Activated T-cell treated with anti-CD3 and anti-CD28 coated beads, Interleukin-2, amount 50 U/mL, for 72 hours (primary cell): ENCODE data around the gene TTLL10. TPM values are rescaled to one million over a fixed set of nuclear protein-coding genes. Genes with fewer than 3 reads are reported as not detected.
"Not testable (repeated sequence)": the region's sequence is repeated elsewhere in the genome, so short reads cannot be mapped to it uniquely, and the experiment has no call there.

Experiments used
- ATAC-seq, 2 donors: fragments of 150-1000 bp; cut with Tn5 transposase; replicated peaks in 1 of 2; 2 replicates each; pipeline ENCODE4 v1.10.0; 2021; ENCODE audit warnings: moderate library complexity in 2 of 2, mild to moderate bottlenecking in 1 of 2
- DNase-seq, 2 donors: peaks; one replicate each; pipeline ENCODE4 v3.0.0; 2021 to 2022; ENCODE audit warnings: mixed read lengths in 1 of 2
- H3K27ac Mint-ChIP-seq: one replicate; pipeline ENCODE4 v1.8.0; 2022; ENCODE audit warnings: mild to moderate bottlenecking, moderate library complexity, mixed read lengths
- H3K27me3 Mint-ChIP-seq: one replicate; pipeline ENCODE4 v1.8.0; 2022; ENCODE audit warnings: low read depth, mixed read lengths
- H3K36me3 Mint-ChIP-seq, 2 donors: one replicate each; pipeline ENCODE4 v1.8.0; 2022; ENCODE audit warnings: mixed read lengths in 2 of 2, mild to moderate bottlenecking in 1 of 2; ENCODE audit not compliant: insufficient read depth in 2 of 2
- H3K4me1 Mint-ChIP-seq: one replicate; pipeline ENCODE4 v1.8.0; 2022; ENCODE audit warnings: low read depth, mixed read lengths
- H3K4me3 Mint-ChIP-seq, 2 donors: one replicate each; pipeline ENCODE4 v1.8.0; 2022; ENCODE audit warnings: mild to moderate bottlenecking in 2 of 2, mixed read lengths in 2 of 2, moderate library complexity in 2 of 2
- H3K9me3 Mint-ChIP-seq, 2 donors: one replicate each; pipeline ENCODE4 v1.8.0; 2022; ENCODE audit warnings: mixed read lengths in 2 of 2
- total RNA-seq, 2 donors: library from RNA; stranded (reverse); gene quantifications; one replicate each; pipeline ENCODE4 v1.2.3, GENCODE V29; 2022

Gene TTLL10
- total RNA-seq, 2 donors from 2014 or later: 0.36 TPM; not detected in 1

DNA sequence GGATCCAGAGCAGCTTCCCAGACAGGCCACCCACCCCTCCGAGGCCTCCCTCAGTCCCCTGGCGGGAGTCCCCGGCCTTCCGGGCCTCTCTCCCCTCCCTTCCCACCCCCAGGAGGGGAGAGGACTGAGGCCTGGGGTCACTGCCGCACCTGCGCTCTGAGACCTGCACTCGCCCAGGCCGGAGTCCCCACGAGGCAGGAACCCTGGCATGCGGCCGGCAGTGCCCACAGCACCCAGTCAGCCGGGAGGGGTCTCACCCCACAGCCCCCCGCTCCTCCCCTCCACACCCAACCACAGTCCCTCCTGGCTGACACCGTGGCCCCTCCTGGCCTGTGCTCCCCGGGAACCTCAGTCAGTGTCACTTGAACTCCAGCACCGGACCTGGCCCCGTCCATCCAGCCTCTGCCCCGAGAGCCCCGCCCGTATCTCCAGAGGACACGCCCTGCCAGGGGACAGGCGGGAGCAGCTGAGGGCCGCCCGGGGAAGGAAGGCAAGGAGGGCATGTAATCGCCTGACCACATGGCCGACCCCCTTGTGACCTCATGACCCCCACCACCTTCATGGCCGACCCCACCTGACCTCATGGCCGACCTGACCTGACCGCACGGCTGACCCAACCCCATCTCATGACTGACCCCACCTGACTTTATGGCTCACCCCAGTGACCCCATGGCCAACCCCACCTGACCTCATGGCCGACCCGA, 28.7 kb upstream of the TTLL10 start:
- no peak overlapping the region for H3K27ac Mint-ChIP-seq
- peaks cover 22% of the 10 kb centered on the region for H3K4me1 Mint-ChIP-seq
- H3K9me3 Mint-ChIP-seq: no peaks in the 10 kb centered on the region
- no peaks in the 10 kb centered on the region for H3K36me3 Mint-ChIP-seq
- ATAC-seq: no peak
- no peaks in the 10 kb centered on the region for H3K27me3 Mint-ChIP-seq
- H3K4me3 Mint-ChIP-seq: peak overlapping the region; percentile 71 to 75
- no peak for DNase-seq

DNA sequence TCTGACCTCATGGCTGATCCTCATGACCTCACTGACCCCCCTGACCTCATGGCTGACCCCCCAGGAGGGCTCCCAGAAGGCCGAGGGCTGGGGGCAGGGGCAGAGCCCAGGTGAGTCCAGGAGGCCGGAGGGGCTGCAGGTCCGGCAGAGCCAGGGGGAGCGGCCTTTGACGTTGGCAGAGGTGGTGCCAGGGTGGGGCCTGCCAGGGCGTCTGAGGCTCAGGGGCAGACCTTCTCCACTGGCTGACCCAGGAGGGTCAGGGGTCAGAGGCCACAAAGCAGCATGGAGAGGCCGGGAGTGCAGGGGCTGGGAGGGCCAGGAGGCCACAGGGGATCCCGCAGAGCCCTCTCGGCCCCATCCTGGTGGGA, 28.1 kb upstream of the TTLL10 start:
- Mint-ChIP-seq H3K27me3 (no peaks in the 10 kb centered on the region), H3K9me3 (no peaks in the 10 kb centered on the region), H3K4me1 (peaks cover 22% of the 10 kb centered on the region), H3K27ac (no peak overlapping the region), H3K36me3 (no peaks in the 10 kb centered on the region), H3K4me3 (peak overlapping the region; percentile 8 to 63)
- DNase-seq: no peak
- no peak for ATAC-seq

DNA sequence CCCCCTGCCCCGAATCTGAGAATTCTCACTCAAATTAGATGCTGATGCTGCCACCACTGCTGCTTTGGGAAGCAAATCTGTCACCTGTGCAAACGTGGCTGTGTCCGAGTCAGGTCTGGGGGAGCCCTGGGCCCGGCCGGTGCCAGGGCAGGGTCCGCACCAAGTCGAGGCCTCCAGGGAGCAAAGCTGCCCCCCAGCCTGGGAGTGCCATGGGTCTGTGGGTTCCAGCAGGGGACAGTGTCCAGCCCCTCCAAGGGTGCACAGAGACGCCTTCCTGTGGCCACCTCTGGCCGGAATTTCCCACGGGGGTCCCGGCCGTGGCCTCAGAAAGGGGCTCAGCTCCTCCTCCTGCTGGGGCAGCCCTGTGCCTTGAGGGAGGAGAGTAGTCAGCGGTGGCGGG, 27.7 kb upstream of the TTLL10 start:
- ATAC-seq (no peak), DNase-seq (no peak)
- Mint-ChIP-seq H3K27me3 (no peaks in the 10 kb centered on the region), H3K4me1 (peaks cover 22% of the 10 kb centered on the region), H3K27ac (no peak overlapping the region), H3K4me3 (peak overlapping the region in 1 of 2 donors; percentile 36), H3K36me3 (no peaks in the 10 kb centered on the region), H3K9me3 (no peaks in the 10 kb centered on the region)

DNA sequence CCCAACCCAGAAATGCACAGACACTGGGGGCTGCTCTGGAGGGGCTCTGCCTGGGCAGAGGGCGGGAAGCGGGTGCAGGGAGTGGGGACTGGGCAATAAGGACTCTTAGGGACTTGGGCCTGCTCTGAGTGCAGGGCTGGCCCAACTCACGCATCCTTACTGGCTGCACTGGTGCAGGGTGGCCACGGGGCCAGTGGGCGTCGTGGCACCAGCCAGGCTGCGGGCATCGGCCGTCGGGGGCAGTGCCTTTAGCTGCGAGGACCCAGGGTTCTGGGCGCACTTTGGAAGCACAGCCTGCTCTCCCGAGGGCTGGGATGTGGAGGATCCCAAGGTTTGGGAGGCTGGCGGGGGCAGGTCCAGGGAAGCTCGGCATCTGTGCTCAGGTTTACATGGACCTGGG, 27.1 kb upstream of the TTLL10 start:
- H3K4me3 Mint-ChIP-seq: no peak overlapping the region
- no peak for ATAC-seq
- H3K27me3 Mint-ChIP-seq: no peaks in the 10 kb centered on the region
- H3K27ac Mint-ChIP-seq: no peak overlapping the region
- no peaks in the 10 kb centered on the region for H3K36me3 Mint-ChIP-seq
- H3K4me1 Mint-ChIP-seq: peaks cover 22% of the 10 kb centered on the region
- no peaks in the 10 kb centered on the region for H3K9me3 Mint-ChIP-seq
- no peak for DNase-seq

DNA sequence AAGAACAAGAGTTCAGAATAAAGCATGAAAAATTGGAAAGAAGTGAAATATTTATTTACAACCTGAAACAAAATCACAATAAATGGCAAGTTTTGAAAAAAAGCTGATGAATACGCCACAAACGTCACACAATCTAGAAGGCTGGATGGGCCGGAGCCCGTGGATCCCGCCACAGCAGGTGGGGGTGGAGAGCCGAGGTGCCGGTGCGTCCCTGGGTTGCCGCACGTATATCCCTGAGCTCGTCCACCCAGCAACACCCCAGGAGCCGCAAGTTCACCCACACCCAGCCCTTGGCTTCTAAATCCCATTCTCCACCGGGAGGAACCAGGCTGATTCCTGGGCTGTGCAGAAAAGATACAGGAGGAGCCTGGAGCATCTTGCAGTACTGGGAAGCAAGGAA, 25.6 kb upstream of the TTLL10 start:
- H3K27ac Mint-ChIP-seq: no peak overlapping the region
- H3K4me1 Mint-ChIP-seq: peaks cover 12% of the 10 kb centered on the region
- no peak overlapping the region for H3K4me3 Mint-ChIP-seq
- peaks cover 10% of the 10 kb centered on the region in 2 donors for H3K36me3 Mint-ChIP-seq
- H3K27me3 Mint-ChIP-seq: no peaks in the 10 kb centered on the region
- ATAC-seq: no peak
- DNase-seq: no peak
- peaks cover 10% of the 10 kb centered on the region in 2 donors for H3K9me3 Mint-ChIP-seq

DNA sequence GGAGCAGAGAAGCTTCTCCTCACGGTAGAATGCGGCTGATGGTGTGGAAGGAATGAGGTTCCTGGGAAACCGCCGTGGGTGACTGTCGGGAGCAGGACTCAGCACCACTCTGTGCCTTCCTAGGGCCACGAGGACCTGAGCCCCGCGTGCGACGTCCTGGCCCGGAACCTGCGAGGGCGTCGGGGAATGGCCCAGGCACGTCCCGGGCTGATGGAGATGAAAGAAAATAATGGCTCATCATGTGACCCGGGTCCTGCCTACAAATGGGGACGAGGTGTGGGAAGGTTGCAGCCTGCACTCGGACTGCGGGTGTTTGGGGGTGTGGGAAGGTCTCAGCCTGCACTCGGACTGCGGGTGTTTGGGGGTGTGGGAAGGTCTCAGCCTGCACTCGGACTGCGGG, 25.1 kb upstream of the TTLL10 start:
- DNase-seq (no peak), ATAC-seq (no peak)
- Mint-ChIP-seq H3K4me1 (peaks cover 7% of the 10 kb centered on the region), H3K4me3 (no peak overlapping the region), H3K27me3 (no peaks in the 10 kb centered on the region), H3K36me3 (peaks cover 14 to 15% of the 10 kb centered on the region in 2 donors), H3K9me3 (peaks cover 14% of the 10 kb centered on the region in 2 donors), H3K27ac (no peak overlapping the region)

DNA sequence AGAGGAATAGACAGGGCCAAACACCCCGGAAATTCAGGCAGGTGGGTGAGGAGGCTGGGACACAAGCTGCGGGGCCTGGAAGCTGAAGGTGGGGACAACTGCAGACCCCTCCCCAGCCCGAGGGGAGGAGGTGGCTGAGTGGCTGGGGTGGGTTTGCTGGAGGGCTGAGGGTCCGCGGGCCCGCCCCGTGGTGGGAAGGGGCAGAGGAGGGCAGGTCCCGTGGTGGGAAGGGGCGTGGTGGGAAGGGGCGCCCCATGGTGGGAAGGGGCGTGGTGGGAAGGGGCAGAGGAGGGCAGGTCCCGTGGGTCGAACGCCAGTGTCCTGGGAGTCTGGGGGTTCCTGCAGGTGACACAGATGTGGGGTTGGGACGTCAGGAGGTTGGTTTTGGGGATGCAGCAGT, 24.3 kb upstream of the TTLL10 start:
- Mint-ChIP-seq H3K27ac (no peak overlapping the region), H3K36me3 (peaks cover 16 to 20% of the 10 kb centered on the region in 2 donors), H3K27me3 (no peaks in the 10 kb centered on the region), H3K4me1 (no peaks in the 10 kb centered on the region), H3K9me3 (peaks cover 17 to 18% of the 10 kb centered on the region in 2 donors), H3K4me3 (no peak overlapping the region)
- DNase-seq (no peak), ATAC-seq (no peak)

DNA sequence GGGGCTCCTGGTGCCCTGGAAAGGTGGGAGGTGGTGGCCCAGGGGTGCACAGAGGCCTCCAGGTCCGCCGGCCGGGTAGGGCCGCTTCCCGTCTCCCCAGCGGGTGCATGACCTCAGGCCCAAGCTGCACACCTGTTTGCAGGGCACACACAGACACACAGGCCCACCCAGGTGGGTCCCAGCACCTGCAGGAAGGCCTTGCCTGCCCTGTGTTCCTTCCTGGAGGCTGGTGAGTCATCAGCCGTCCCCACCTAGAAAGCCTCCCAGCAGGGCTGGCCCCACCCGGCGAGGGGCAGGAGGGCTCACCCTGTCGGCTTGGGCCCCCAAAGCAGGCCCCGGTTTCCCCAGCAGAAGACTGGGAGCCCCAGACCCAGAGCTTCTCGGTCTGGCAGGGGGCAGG, 23.6 kb upstream of the TTLL10 start:
- DNase-seq (no peak), ATAC-seq (peak; percentile 22 to 23)
- Mint-ChIP-seq H3K36me3 (peaks cover 16 to 20% of the 10 kb centered on the region in 2 donors), H3K27me3 (no peaks in the 10 kb centered on the region), H3K27ac (no peak overlapping the region), H3K4me1 (no peaks in the 10 kb centered on the region), H3K9me3 (peaks cover 17 to 18% of the 10 kb centered on the region in 2 donors), H3K4me3 (no peak overlapping the region)

DNA sequence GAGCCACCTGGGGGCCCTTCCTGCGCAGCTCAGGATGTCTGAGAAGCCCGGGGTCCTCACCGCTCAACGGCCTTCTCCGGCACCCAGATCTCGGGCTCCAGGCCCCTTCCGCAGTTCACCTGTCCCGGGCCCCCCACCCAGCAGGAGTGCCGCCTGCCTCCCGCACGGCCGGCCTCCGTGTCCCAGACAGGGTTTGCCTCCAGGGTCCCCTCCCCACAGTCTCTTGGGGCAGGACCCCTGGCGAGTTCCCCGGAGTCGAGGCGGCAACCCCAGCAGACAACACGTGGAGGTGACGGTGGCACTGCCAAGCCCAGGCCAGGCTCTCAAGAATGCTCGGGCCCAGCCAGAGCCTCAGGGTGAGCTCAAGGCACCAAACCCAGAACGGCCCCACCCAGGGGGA, 22.4 kb upstream of the TTLL10 start:
- peaks cover 16 to 20% of the 10 kb centered on the region in 2 donors for H3K36me3 Mint-ChIP-seq
- no peaks in the 10 kb centered on the region for H3K27me3 Mint-ChIP-seq
- H3K4me3 Mint-ChIP-seq: no peak overlapping the region
- H3K4me1 Mint-ChIP-seq: no peaks in the 10 kb centered on the region
- peaks cover 17 to 18% of the 10 kb centered on the region in 2 donors for H3K9me3 Mint-ChIP-seq
- H3K27ac Mint-ChIP-seq: no peak overlapping the region
- DNase-seq (no peak), ATAC-seq (no peak)

DNA sequence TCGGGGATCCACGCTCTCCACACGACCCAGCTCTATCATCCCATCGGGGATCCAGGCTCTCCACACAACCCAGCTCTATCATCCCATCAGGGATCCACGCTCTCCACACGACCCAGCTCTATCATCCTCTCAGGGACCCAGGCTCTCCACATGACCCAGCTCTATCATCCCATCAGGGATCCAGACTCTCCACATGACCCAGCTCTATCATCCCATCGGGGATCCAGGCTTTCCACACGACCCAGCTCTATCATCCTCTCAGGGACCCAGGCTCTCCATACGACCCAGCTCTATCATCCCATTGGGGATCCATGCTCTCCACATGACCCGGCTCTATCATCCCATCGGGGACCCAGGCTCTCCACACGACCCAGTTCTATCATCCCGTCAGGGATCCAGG, 21.2 kb upstream of the TTLL10 start:
- H3K27ac Mint-ChIP-seq, H3K27me3 Mint-ChIP-seq, DNase-seq, H3K4me3 Mint-ChIP-seq, H3K4me1 Mint-ChIP-seq, ATAC-seq: not testable (repeated sequence)
- Mint-ChIP-seq H3K36me3 (peaks cover 16 to 20% of the 10 kb centered on the region in 2 donors), H3K9me3 (peaks cover 17 to 18% of the 10 kb centered on the region in 2 donors)

DNA sequence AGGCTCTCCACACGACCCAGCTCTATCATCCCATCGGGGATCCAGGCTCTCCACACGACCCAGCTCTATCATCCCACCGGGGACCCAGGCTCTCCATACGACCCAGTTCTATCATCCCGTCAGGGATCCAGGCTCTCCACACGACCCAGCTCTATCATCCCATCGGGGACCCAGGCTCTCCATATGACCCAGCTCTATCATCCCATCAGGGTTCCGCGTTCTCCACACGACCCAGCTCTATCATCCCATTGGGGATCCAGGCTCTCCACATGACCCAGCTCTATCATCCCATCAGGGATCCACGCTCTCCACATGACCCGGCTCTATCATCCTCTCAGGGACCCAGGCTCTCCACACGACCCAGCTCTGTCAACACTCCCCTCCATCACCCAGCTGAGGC, 20.5 kb upstream of the TTLL10 start:
- not testable (repeated sequence) for ATAC-seq, H3K4me1 Mint-ChIP-seq, H3K4me3 Mint-ChIP-seq, H3K27ac Mint-ChIP-seq, DNase-seq, H3K27me3 Mint-ChIP-seq
- Mint-ChIP-seq H3K36me3 (peaks cover 16 to 20% of the 10 kb centered on the region in 2 donors), H3K9me3 (peaks cover 17 to 18% of the 10 kb centered on the region in 2 donors)

DNA sequence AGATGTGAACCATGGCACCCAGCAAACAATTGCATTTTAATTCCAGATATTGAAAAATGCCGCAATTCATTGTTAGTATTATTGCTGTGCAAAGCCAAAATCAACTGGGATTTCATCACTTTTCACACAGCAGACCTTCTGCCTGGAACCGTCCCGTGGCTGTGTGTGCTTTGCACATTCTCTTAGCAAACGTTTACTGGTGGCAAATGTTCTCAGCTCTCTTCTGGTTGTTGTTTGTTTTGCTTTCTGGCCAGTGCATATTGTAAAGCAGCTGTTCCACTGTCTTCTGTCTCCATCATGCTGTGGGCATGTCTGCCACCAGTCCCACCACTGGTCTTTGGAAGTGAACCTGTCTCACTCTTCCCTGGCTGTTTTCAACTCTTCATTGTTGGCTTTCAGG, 19.8 kb upstream of the TTLL10 start:
- H3K36me3 Mint-ChIP-seq: peaks cover 16 to 20% of the 10 kb centered on the region in 2 donors
- ATAC-seq: no peak
- H3K4me1 Mint-ChIP-seq: no peaks in the 10 kb centered on the region
- peaks cover 17 to 18% of the 10 kb centered on the region in 2 donors for H3K9me3 Mint-ChIP-seq
- no peaks in the 10 kb centered on the region for H3K27me3 Mint-ChIP-seq
- no peak for DNase-seq
- no peak overlapping the region for H3K27ac Mint-ChIP-seq
- H3K4me3 Mint-ChIP-seq: no peak overlapping the region

DNA sequence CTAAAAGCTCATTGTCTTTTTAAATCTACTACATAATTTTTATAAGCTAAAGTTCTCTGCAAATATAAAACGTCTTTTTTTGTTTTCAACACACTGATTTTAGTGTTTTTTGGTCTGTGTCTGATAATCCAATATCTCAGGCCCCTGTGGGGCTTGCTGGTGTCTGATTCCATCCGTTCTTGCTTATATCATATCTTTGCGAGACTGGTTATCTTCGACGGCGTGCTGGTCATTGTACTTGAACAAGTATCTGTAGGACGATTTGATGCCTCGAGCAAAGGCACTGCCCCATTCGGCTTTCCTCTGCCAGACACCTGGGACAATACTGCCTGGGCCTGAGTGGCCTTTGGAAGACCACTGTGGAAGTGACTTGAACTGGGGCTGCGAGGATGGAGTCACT, 18.4 kb upstream of the TTLL10 start:
- DNase-seq: no peak
- Mint-ChIP-seq H3K4me1 (no peaks in the 10 kb centered on the region), H3K4me3 (no peak overlapping the region), H3K27me3 (no peaks in the 10 kb centered on the region), H3K9me3 (peaks cover 17 to 18% of the 10 kb centered on the region in 2 donors), H3K27ac (no peak overlapping the region), H3K36me3 (peaks cover 16 to 20% of the 10 kb centered on the region in 2 donors)
- ATAC-seq: no peak
